Chondrocyte (in vitro differentiated cells): ENCODE data around the gene PLXNA2. TPM values are rescaled to one million over a fixed set of nuclear protein-coding genes. Genes with fewer than 3 reads are reported as not detected.

ENCODE experiments used
- DNase-seq: peaks from one replicate; pipeline ENCODE4 v3.0.0; 2021; ENCODE audit warnings: mixed read lengths, low spot score
- H3K27ac Mint-ChIP-seq: one replicate; pipeline ENCODE4 v1.8.0; 2021; ENCODE audit warnings: mild to moderate bottlenecking, moderate library complexity, mixed read lengths; ENCODE audit not compliant: unreplicated experiment
- H3K27me3 Mint-ChIP-seq: 2 replicates; pipeline ENCODE4 v1.8.0; 2021; ENCODE audit warnings: low read depth, mixed read lengths
- H3K36me3 Mint-ChIP-seq: 2 replicates; pipeline ENCODE4 v1.8.0; 2021; ENCODE audit warnings: low read depth, mixed read lengths
- H3K4me1 Mint-ChIP-seq: 2 replicates; pipeline ENCODE4 v1.8.0; 2021; ENCODE audit warnings: low read depth, mild to moderate bottlenecking, mixed read lengths
- H3K4me3 Mint-ChIP-seq: one replicate; pipeline ENCODE4 v1.8.0; 2021; ENCODE audit warnings: mild to moderate bottlenecking, moderate library complexity, mixed read lengths; ENCODE audit not compliant: unreplicated experiment
- H3K9me3 Mint-ChIP-seq: 2 replicates; pipeline ENCODE4 v1.8.0; 2021; ENCODE audit warnings: low read depth, mixed read lengths
- CTCF ChIP-seq: fragments of 200-600 bp; sonication (generic); IDR thresholded peaks from 2 replicates; pipeline ENCODE4 v1.5.0; 2021; ENCODE audit warnings: antibody characterized with exemption, mild to moderate bottlenecking, moderate library complexity
- total RNA-seq: library from RNA; stranded (reverse); gene quantifications from 3 replicates; pipeline ENCODE4 v1.2.1, GENCODE V29; 2021

Gene PLXNA2
- total RNA-seq, 1 donor from 2014 or later = 22.0 TPM

GRCh38 chr1:208002078-208002477 lies 242.1 kb downstream of the PLXNA2 start:
- Mint-ChIP-seq H3K36me3 (peaks cover 3% of the 10 kb centered on the region), H3K4me1 (peaks cover 18% of the 10 kb centered on the region), H3K27me3 (no peaks in the 10 kb centered on the region), H3K9me3 (peaks cover 4% of the 10 kb centered on the region), H3K4me3 (no peak overlapping the region), H3K27ac (no peak overlapping the region)
- DNase-seq = no peak
- TF ChIP-seq CTCF = no peak

- Mint-ChIP-seq H3K36me3 (peaks cover 1% of the 10 kb centered on the region), H3K4me1 (peaks cover 14% of the 10 kb centered on the region), H3K27me3 (no peaks in the 10 kb centered on the region), H3K9me3 (no peaks in the 10 kb centered on the region), H3K27ac (no peak overlapping the region), H3K4me3 (no peak overlapping the region)
- TF ChIP-seq CTCF = no peak
- DNase-seq = no peak
These were observed 243.7 kb downstream of the PLXNA2 start for GRCh38 chr1:208000504-208000903.

- no peak overlapping the region for H3K27ac Mint-ChIP-seq
- no peak for DNase-seq
These were observed 244.2 kb downstream of the PLXNA2 start for GRCh38 chr1:207999972-208000371.

GRCh38 chr1:207999274-207999915 lies 244.8 kb downstream of the PLXNA2 start:
- Mint-ChIP-seq H3K4me1 (peaks cover 6% of the 10 kb centered on the region), H3K9me3 (peaks cover 1% of the 10 kb centered on the region), H3K36me3 (peaks cover 1% of the 10 kb centered on the region), H3K27ac (no peak overlapping the region), H3K27me3 (peaks cover 1% of the 10 kb centered on the region), H3K4me3 (no peak overlapping the region)
- no peak for TF ChIP-seq CTCF
- DNase-seq = no peak

More at GRCh38 chr1:207999972-208000371, 244.2 kb downstream of the PLXNA2 start:
- H3K4me3 Mint-ChIP-seq = no peak overlapping the region
- H3K9me3 Mint-ChIP-seq = no peaks in the 10 kb centered on the region
- no peak for TF ChIP-seq CTCF
- H3K4me1 Mint-ChIP-seq = peaks cover 12% of the 10 kb centered on the region
- H3K36me3 Mint-ChIP-seq = peaks cover 1% of the 10 kb centered on the region
- no peaks in the 10 kb centered on the region for H3K27me3 Mint-ChIP-seq

- no peak for TF ChIP-seq CTCF
- Mint-ChIP-seq H3K27ac (no peak overlapping the region), H3K27me3 (peaks cover 4% of the 10 kb centered on the region), H3K4me3 (no peak overlapping the region), H3K36me3 (peaks cover 4% of the 10 kb centered on the region), H3K4me1 (peaks cover 5% of the 10 kb centered on the region), H3K9me3 (peaks cover 5% of the 10 kb centered on the region)
- DNase-seq = no peak
These were observed 245.5 kb downstream of the PLXNA2 start for GRCh38 chr1:207998691-207999090.
